HUES64 (cell line): ENCODE results near the gene FEZF1.

Source experiments
- H3K27ac ChIP-seq: 2 replicates; pipeline ENCODE4 v1.7.0; 2013; ENCODE audit warnings: low read depth, low read length, inconsistent platforms
- H3K27me3 ChIP-seq: 2 replicates; pipeline ENCODE4 v1.6.1; 2013; ENCODE audit warnings: mild to moderate bottlenecking, low read length; ENCODE audit not compliant: insufficient read depth
- H3K36me3 ChIP-seq: 2 replicates; pipeline ENCODE4 v1.6.1; 2013; ENCODE audit warnings: mild to moderate bottlenecking, low read length; ENCODE audit not compliant: insufficient read depth
- H3K4me1 ChIP-seq: 2 replicates; pipeline ENCODE4 v1.6.1; 2013; ENCODE audit warnings: mild to moderate bottlenecking, low read length, moderate library complexity; ENCODE audit not compliant: insufficient read depth
- H3K4me3 ChIP-seq: 2 replicates; pipeline ENCODE4 v1.5.1; 2013; ENCODE audit warnings: mild to moderate bottlenecking, low read length, moderate library complexity
- H3K9ac ChIP-seq: 2 replicates; pipeline ENCODE4 v1.6.1; 2013; ENCODE audit warnings: mild to moderate bottlenecking, low read depth, low read length
- H3K9me3 ChIP-seq: 2 replicates; pipeline ENCODE4 v1.6.1; 2013; ENCODE audit warnings: low read depth, low read length; ENCODE audit not compliant: insufficient read depth
- WGBS: fragments of 150-250, 120-280 bp; methylation state at CpG from one replicate; pipeline ENCODE4 v1.1.7; 2013; ENCODE audit warnings: missing lambda C conversion rate; 5-methylcytosine and 5-hydroxymethylcytosine counted together

The FEZF1 gene

DNA sequence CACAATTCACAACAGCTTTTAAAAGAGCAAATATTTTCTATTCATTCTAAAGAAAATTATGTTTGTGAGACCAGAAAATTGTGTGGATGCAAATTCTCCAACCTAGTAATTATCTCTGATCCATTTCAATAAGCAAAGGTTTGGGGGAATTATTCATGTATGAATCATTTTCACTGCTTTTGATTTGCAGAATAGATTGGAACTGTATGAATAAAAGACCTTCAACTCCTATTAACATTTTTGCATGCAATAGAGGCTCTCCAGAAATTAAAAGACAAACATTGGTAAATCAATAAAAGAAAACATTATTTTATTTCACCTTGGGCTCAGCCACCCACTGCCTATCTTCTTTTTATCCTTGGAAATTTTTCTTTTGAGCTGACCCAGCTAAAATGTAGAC lies 43.5 kb downstream of the FEZF1 start:
- Histone ChIP-seq H3K9ac (no peak overlapping the region), H3K4me3 (no peak overlapping the region), H3K9me3 (no peaks in the 10 kb centered on the region), H3K36me3 (no peaks in the 10 kb centered on the region), H3K27ac (no peak overlapping the region), H3K27me3 (no peaks in the 10 kb centered on the region), H3K4me1 (peaks cover 36% of the 10 kb centered on the region)

DNA sequence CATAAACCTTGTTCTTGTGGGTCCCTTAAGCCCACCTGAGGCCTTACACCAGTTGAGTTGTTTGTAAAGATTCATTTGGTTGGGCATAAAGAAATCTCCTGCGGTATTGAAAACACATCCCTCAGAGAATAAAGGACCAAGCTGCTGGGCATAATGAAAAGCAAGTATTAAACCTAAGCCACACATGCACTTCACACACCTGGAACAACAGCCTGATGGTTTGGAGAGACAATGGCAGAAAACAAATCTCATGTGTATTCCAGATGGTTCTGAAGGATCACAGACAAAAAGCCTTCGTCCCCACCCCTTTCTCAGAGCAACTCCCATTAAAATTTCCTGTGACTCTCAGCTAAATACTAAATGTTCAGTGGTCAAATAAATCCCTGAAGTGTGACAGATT lies 44.2 kb downstream of the FEZF1 start:
- Histone ChIP-seq H3K27me3 (no peaks in the 10 kb centered on the region), H3K36me3 (no peaks in the 10 kb centered on the region), H3K9ac (no peak overlapping the region), H3K9me3 (no peaks in the 10 kb centered on the region), H3K4me1 (peaks cover 43% of the 10 kb centered on the region), H3K4me3 (no peak overlapping the region), H3K27ac (no peak overlapping the region)
- 61% methylated on average over 2 of the region's 2 CpGs for WGBS

DNA sequence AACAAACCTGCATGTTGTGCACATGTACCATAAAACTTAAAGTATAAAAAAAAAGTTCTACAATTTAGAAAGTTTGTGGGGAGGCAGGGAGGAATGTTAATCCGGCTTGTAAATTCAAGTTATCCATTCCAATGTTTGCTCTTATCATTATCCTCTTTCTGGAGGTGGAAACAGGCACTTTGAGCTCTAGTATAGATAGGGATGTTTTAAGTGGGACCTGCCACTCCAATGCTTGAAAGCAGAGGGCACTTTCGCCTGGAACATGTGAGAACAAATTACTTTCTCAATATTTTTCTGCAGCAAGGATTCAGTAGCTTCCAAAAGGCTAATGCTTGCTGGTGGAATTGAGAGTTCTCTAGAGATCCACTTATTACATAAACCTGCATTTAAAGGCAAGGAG lies 45.6 kb downstream of the FEZF1 start:
- H3K27ac ChIP-seq: no peak overlapping the region
- peaks cover 51% of the 10 kb centered on the region for H3K4me1 ChIP-seq
- WGBS: 92% methylated on average over 1 of the region's 2 CpGs
- no peak overlapping the region for H3K4me3 ChIP-seq
- H3K9ac ChIP-seq: no peak overlapping the region
- no peaks in the 10 kb centered on the region for H3K9me3 ChIP-seq
- no peaks in the 10 kb centered on the region for H3K27me3 ChIP-seq
- no peaks in the 10 kb centered on the region for H3K36me3 ChIP-seq

DNA sequence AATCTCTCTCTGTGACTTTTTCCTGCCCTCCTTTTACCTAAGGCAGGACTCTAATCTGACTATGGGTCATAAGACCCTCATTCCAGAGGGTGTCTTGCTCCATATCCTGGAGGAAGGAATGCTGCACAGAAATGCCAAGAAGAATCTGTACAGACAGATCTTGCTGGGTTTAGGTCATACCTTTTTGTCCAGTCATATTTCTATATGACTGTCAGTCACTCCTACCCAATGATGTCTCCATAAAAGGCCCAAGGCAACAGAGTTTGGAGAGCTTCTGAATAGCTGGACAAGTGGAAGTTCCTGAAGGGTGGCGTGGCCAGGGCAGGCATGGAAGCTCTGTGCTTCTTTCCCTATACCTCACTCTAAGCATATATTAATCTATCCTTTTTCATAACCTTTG lies 47.5 kb downstream of the FEZF1 start:
- H3K9ac ChIP-seq: no peak overlapping the region
- peaks cover 51% of the 10 kb centered on the region for H3K4me1 ChIP-seq
- H3K27ac ChIP-seq: no peak overlapping the region
- H3K9me3 ChIP-seq: no peaks in the 10 kb centered on the region
- H3K27me3 ChIP-seq: no peaks in the 10 kb centered on the region
- 100% methylated on average over 1 of the region's 1 CpG for WGBS
- H3K36me3 ChIP-seq: no peaks in the 10 kb centered on the region
- H3K4me3 ChIP-seq: no peak overlapping the region

DNA sequence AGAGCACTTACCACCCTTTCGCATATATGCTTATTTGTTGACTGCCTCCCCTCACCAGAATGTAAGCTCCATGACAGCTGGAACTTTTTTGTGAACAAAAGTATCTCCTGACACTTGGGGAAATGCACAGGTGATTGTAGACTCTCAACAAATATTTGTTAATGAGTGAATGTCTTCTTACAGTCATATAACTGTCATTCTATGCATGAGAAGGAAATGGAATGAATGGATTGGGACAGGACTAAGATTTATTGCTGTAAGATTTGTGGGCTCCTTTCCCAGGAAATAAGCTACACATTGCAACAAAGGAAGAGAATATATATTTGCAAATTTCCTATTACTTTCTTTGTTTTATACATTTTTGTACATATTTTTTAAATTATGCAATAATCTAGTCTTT lies 48.5 kb downstream of the FEZF1 start:
- H3K9me3 ChIP-seq: no peaks in the 10 kb centered on the region
- H3K27me3 ChIP-seq: no peaks in the 10 kb centered on the region
- H3K36me3 ChIP-seq: no peaks in the 10 kb centered on the region
- peaks cover 42% of the 10 kb centered on the region for H3K4me1 ChIP-seq
- no peak overlapping the region for H3K9ac ChIP-seq
- no peak overlapping the region for H3K27ac ChIP-seq
- H3K4me3 ChIP-seq: no peak overlapping the region
- WGBS: 77% methylated on average over 1 of the region's 1 CpG

DNA sequence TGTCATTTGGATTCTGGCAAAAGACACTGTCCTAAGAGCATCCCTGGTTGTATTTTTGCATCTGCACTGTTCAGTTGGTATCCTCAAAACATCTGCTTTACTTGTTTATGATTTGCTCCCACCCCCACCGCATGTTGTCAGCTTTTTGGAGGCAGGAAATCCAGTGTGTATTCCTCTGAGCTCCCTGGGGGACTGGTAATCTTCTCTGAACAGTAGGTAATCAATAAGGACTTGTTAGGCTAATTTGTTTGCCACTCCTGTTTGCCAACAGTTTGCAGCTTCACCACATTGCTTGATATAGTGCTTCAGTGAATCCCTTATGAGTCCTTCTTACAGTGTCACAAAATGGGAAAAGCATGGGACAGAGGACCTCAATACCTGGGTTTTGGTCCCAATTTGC lies 49.1 kb downstream of the FEZF1 start:
- no peaks in the 10 kb centered on the region for H3K9me3 ChIP-seq
- no peak overlapping the region for H3K4me3 ChIP-seq
- no peak overlapping the region for H3K27ac ChIP-seq
- H3K9ac ChIP-seq: no peak overlapping the region
- no peaks in the 10 kb centered on the region for H3K27me3 ChIP-seq
- peaks cover 36% of the 10 kb centered on the region for H3K4me1 ChIP-seq
- WGBS: 0% methylated on average over 1 of the region's 1 CpG
- no peaks in the 10 kb centered on the region for H3K36me3 ChIP-seq
